Measurements from ENCODE around the gene CATSPERZ.
"Not testable (repeated sequence)": the region's sequence is repeated elsewhere in the genome, so short reads cannot be mapped to it uniquely, and the experiment has no call there.

Gene CATSPERZ

GRCh38 chr11:64321026-64321425 lies 20.9 kb downstream of the CATSPERZ start:
- Histone ChIP-seq H3K4me3 (replicated peaks; ENCODE audit: low read depth, low read length) (no peak overlapping the region), H3K36me3 (ENCODE audit: control insufficient read depth, insufficient read depth, low read length) (peaks cover 21% of the 10 kb centered on the region), H3K27me3 (replicated peaks; ENCODE audit: control insufficient read depth, insufficient read depth, low read length) (no peaks in the 10 kb centered on the region)
- TF ChIP-seq CTCF (IDR thresholded peaks at IDR 0.05; ENCODE audit: insufficient read depth, low read length, poor library complexity, severe bottlenecking): no peak
- DNase-seq (ENCODE audit: extremely low read depth, insufficient read length): no peak

- DNase-seq (ENCODE audit: extremely low read depth, insufficient read length): no peak
- no peak overlapping the region for H3K4me3 ChIP-seq (replicated peaks; ENCODE audit: low read depth, low read length)
- H3K36me3 ChIP-seq (ENCODE audit: control insufficient read depth, insufficient read depth, low read length): peaks cover 19% of the 10 kb centered on the region
- H3K27me3 ChIP-seq (replicated peaks; ENCODE audit: control insufficient read depth, insufficient read depth, low read length): no peaks in the 10 kb centered on the region
- TF ChIP-seq CTCF (IDR thresholded peaks at IDR 0.05; ENCODE audit: insufficient read depth, low read length, poor library complexity, severe bottlenecking): no peak
These were observed 21.4 kb downstream of the CATSPERZ start for GRCh38 chr11:64321533-64321932.

GRCh38 chr11:64322925-64323260 lies 22.7 kb downstream of the CATSPERZ start:
- H3K27me3 ChIP-seq (replicated peaks; ENCODE audit: control insufficient read depth, insufficient read depth, low read length): no peaks in the 10 kb centered on the region
- H3K36me3 ChIP-seq (ENCODE audit: control insufficient read depth, insufficient read depth, low read length): peaks cover 19% of the 10 kb centered on the region
- TF ChIP-seq CTCF (IDR thresholded peaks at IDR 0.05; ENCODE audit: insufficient read depth, low read length, poor library complexity, severe bottlenecking): no peak
- DNase-seq (ENCODE audit: extremely low read depth, insufficient read length): no peak
- H3K4me3 ChIP-seq (replicated peaks; ENCODE audit: low read depth, low read length): no peak overlapping the region

- Histone ChIP-seq H3K4me3 (replicated peaks; ENCODE audit: low read depth, low read length) (no peak overlapping the region), H3K36me3 (ENCODE audit: control insufficient read depth, insufficient read depth, low read length) (peaks cover 19% of the 10 kb centered on the region), H3K27me3 (replicated peaks; ENCODE audit: control insufficient read depth, insufficient read depth, low read length) (no peaks in the 10 kb centered on the region)
- no peak for TF ChIP-seq CTCF (IDR thresholded peaks at IDR 0.05; ENCODE audit: insufficient read depth, low read length, poor library complexity, severe bottlenecking)
- DNase-seq (ENCODE audit: extremely low read depth, insufficient read length): no peak
These were observed 23.2 kb downstream of the CATSPERZ start for GRCh38 chr11:64323373-64323772.

- DNase-seq (ENCODE audit: extremely low read depth, insufficient read length); H3K27me3 ChIP-seq (replicated peaks; ENCODE audit: control insufficient read depth, insufficient read depth, low read length); H3K4me3 ChIP-seq (replicated peaks; ENCODE audit: low read depth, low read length): not testable (repeated sequence)
- H3K36me3 ChIP-seq (ENCODE audit: control insufficient read depth, insufficient read depth, low read length): peaks cover 19% of the 10 kb centered on the region
These were observed 23.8 kb downstream of the CATSPERZ start for GRCh38 chr11:64323984-64324383.

- H3K36me3 ChIP-seq (ENCODE audit: control insufficient read depth, insufficient read depth, low read length): peaks cover 19% of the 10 kb centered on the region
- no peak for DNase-seq (ENCODE audit: extremely low read depth, insufficient read length)
- TF ChIP-seq CTCF (IDR thresholded peaks at IDR 0.05; ENCODE audit: insufficient read depth, low read length, poor library complexity, severe bottlenecking): no peak
- H3K27me3 ChIP-seq (replicated peaks; ENCODE audit: control insufficient read depth, insufficient read depth, low read length): no peaks in the 10 kb centered on the region
- no peak overlapping the region for H3K4me3 ChIP-seq (replicated peaks; ENCODE audit: low read depth, low read length)
These were observed 24.7 kb downstream of the CATSPERZ start for GRCh38 chr11:64324692-64325469.
